SH-SY5Y (cell line): ENCODE measurements around the gene CYSLTR2.

Source experiments
- GATA2 ChIP-seq: IDR thresholded peaks from 2 replicates; pipeline ENCODE4 v1.6.1; 2011; ENCODE audit warnings: mild to moderate bottlenecking, low read depth, low read length
- GATA3 ChIP-seq: IDR thresholded peaks from 2 replicates; pipeline ENCODE4 v1.6.1; 2011; ENCODE audit warnings: low read depth, mild to moderate bottlenecking, low read length, moderate library complexity

CYSLTR2 gene

DNA sequence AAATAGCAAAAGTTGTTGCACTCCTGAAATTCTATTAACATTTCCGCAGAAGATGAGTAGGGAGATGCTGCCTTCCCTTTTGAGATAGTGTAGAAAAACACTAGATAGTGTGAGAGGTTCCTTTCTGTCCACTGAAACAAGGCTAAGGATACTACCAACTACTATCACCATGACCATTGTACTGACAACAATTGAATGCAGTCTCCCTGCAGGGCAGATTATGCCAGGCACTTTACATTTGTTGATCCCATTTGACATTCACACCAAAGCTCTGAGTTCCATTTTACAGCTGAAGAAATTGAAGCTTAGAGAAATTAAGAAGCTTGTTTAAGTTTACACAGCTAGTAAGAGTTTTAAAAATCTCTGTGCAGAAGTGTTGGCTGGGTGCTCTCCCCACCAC, 55.0 kb downstream of the CYSLTR2 start:
- TF ChIP-seq GATA3 (no peak), GATA2 (no peak)

DNA sequence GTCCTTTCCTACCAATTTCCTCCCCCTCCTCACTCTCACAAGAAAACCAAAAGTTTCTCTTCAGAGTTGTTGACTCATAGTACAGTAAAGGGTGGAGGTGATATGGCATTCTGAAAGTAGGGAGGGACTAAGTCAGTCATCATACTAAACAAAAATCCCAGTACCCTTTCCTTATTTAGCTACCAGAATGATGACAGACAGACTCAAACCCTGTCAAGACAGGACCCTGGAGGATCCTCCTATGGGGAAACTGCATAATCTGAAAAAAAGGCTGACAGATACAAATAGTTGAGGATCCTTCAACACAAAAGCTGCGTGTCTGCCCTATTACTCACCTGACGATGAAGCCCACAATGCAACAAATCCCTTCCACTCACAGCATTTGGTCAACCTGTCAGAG, 55.5 kb downstream of the CYSLTR2 start:
- TF ChIP-seq GATA2: no peak
- no peak for TF ChIP-seq GATA3

DNA sequence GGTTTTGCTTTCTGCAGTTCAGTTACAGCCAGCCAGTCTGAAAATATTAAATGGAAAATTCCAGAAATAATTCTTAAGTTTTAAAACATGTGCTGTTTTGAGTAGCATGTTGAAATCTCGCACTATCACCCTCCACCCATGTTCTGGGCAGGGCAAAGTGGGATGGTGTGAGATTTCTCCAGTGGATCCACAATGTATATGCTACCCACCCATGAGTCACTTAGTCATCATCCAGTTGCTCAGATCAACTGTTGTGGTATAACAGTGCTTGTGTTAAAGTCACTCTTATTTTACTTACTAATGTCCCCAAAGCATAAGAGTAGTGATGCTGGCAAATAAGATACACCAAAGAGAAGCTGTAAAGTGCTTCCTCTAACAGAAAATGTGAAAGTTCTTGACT, 56.4 kb downstream of the CYSLTR2 start:
- no peak for TF ChIP-seq GATA3
- no peak for TF ChIP-seq GATA2

DNA sequence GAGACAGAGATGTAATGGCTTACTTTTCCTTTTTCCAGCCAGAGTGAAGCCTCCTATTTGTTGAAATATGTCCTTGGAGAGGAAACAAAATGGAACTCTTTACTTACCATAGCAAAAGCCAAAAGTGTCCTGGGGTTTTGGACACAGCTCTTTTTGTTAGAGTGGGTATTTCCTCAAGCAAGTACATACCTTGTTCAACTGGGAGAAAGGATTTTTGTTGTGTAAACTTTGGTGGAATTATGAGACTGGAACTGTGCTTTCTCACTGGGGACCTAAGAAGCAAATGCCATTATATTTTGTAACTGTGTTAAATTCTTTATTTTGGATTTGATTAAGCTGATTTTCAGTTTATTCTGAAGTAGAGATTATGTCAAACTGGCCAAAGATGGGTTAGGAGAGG, 58.4 kb downstream of the CYSLTR2 start:
- TF ChIP-seq GATA2: no peak
- no peak for TF ChIP-seq GATA3

DNA sequence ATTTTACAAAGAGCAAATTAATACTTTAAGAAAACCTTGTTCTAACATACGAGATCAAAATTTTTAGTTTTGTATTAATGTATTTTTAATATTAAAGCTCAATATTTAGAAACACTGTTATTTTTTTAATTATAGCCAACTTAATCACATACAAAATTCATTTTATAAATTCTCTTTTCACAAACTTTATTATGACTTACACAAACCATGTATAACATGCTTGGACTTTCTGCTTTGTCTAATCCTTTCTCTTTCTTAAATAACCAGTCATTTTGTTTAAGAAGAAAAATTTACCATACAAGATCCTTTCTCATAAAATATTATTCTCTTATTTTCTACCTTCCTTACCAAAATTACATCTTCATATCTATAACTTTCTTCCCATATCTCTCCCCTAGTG, 62.2 kb downstream of the CYSLTR2 start:
- TF ChIP-seq GATA2 (no peak), GATA3 (no peak)

DNA sequence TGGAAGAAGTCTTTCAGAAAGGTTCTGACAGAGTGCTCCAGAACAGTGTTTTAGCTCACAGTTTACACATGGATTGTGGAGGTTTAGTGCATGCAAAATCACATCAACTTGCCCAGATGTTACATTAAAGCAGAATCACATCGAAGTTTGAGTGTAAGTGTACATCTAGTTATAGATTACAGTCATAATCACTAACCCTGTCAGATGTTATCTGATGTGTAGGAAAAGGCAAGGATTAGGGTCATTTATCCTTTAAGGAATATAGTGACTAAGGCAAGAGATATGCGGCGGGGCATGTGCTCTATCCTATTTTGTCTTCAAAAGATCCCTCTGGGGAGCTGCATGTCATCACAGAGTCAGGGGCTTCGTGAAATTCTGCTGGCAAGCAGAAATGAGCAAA, 66.9 kb downstream of the CYSLTR2 start:
- no peak for TF ChIP-seq GATA2
- TF ChIP-seq GATA3: no peak

DNA sequence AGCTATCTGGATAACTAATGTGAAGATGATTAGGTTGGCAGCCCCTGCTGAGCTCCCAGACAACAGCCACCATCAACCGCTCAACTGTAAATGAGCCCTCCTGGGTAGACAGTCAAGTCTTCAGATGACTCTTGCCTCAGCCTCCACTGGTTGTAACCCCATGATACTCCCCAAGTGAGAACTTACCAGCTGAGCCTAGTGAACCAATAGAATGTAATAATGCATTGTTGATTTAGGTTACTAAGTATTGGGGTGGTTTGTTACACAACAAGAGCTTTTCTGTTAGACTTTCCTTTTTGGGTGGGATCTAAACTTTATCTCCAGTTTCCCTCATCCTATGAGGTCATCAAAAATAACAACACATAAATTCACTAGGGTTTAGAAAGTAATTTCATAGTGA, 69.4 kb downstream of the CYSLTR2 start:
- TF ChIP-seq GATA2 (no peak), GATA3 (no peak)

DNA sequence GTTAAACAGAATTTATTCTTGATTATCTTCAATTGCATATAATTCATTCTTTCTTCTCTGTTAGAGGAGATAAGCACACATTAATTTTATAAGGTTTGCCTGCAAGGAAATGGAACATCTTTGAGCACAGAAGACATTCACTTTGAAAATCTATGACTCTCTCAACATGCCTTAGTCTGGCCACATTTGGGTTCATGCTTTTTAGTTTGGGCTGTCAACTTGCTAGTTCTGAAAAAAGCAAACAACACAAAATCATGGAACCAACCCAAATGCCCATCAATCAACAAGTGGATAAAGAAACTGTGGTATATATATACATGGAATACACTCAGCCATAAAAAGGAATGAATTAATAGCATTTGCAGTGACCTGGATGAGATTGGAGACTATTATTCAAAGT, 71.5 kb downstream of the CYSLTR2 start:
- TF ChIP-seq GATA3 (no peak), GATA2 (no peak)

DNA sequence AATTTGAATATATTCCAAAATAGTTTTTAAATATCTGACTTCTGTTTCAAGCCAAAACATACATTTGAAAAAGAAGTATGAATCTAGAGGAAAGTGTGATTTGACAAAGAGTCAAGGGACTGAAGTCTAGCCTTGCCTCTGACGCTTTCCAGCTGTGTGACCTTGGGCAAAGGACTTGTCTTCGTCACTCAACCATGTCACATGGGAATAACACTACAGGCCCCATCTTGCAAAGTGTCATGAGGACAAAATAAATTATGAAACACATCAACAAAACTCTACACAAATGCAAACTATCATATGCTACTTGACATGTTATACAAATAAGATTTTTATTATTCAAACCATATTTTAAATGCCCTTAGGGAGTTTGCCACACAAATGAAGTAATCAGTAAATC, 73.0 kb downstream of the CYSLTR2 start:
- TF ChIP-seq GATA3: no peak
- no peak for TF ChIP-seq GATA2

DNA sequence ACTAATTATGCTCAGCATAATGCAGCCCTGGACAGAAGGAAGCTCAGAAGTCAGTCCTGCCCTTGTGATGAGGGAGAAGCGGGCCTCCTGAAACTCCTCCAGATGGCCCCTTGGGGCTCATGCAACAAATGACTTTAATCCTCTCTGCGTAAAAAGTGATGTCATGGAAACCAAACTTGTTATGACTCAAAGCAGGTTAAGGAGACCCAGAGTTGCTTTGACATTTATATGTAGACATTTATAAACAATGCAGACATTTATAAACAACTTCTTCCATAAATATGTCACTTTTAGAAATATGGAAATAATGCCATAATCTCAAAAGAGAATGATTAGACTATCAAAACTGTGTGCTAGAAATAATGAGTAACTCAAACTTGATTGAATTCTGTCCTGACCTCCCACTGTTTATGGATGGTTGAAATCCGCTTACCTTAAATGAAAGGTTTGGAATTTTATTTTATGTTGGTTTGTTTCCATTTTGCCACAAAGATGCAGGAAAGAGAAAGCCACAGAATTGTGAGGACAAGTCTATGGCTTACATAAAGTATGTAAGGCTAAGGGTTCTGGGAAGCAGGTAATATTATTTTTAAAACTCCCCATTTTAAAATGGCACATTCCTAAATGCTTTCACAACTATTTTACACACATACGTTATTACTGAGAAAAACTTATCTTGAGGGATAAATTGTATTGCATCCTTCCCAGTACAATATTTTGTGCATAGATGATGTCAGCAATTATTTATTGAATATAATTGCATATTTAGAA, 73.7 kb downstream of the CYSLTR2 start:
- no peak for TF ChIP-seq GATA3
- no peak for TF ChIP-seq GATA2

DNA sequence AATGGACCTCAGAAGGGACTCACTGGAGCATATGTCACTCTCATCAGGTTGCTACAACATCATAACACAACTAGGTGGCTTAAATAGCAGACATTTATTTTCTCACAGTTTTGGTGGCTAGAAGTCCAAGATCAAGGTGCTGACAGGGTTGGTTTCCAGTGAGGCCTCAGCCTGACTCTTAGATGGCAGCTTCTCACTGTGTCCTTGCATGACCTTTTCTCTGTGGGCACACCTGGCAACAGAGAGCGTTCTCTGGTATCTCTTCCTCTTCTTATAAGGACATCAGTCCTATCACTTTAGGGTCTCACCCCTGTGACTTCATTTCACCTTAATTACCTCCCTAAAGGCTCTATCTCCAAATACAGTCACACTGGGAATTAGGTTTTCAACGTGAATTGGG, 74.5 kb downstream of the CYSLTR2 start:
- TF ChIP-seq GATA2 (no peak), GATA3 (no peak)

DNA sequence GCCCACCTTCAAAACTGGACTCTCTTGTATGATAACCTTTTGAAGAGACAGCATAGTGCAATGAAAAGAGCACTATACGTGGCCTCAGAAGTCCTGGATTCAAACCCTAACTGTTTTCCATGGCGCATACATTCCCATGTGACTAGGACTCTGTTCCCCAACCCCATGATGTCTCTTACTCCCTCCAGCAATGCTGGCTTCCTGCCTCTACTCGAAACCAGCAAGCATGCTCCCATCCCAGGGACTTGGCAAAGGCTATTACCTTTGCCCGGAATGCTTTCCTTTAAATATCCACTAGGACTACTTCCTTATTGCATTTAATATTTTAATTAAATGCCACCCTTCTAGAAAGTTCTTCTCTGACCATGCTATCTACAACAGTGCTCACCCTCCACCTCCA, 75.1 kb downstream of the CYSLTR2 start:
- TF ChIP-seq GATA3 (no peak), GATA2 (no peak)

DNA sequence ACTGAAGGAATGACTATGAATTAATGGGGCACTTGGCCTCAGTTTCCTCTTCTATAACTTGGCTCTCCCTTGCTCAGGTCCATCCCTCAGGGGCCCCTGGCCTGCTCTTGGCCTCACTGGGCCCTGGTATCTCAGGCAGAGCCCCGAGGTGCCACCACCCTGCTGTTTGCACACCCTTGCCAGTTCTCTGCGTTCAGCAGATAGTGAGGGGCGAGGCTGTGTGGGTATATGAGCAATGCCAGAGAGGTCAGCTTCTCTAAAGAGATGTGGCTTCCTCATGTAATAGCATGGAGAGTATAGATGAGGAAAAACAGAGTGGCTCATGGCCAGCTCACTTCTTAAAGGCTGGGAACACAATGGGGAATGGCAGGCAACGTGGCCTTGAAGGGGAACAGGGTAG, 76.1 kb downstream of the CYSLTR2 start:
- TF ChIP-seq GATA2: no peak
- TF ChIP-seq GATA3: no peak

DNA sequence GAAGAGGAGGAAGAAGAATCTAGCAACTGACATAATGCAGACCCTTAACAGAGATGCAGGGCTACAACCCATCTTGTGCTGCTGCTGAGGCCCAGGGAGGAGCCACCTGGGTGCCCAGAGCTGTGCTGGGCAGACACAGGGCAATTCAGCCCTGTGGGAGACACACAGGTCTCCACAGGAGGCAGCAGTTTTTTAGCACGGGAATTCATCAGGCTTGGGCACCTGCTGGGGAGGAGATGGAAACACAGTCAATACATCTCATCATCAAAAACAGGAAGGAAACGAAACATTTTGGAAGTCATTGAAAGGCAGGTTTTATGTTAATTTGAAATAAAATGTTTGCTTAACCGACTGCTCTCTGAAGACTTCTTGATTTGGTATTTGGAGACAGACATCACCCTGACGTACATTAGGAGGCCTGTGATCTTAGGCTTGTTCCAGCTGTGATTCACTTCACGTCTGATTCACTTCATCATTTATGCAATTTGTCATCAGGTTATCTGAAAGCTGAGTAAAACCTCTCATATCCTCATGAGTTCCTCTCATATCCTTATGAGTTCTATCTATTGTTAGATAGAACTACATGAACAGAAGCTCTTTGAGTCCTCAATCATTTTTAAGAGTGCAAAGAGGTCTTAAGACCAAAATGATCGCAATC, 77.4 kb downstream of the CYSLTR2 start:
- TF ChIP-seq GATA2: no peak
- no peak for TF ChIP-seq GATA3

DNA sequence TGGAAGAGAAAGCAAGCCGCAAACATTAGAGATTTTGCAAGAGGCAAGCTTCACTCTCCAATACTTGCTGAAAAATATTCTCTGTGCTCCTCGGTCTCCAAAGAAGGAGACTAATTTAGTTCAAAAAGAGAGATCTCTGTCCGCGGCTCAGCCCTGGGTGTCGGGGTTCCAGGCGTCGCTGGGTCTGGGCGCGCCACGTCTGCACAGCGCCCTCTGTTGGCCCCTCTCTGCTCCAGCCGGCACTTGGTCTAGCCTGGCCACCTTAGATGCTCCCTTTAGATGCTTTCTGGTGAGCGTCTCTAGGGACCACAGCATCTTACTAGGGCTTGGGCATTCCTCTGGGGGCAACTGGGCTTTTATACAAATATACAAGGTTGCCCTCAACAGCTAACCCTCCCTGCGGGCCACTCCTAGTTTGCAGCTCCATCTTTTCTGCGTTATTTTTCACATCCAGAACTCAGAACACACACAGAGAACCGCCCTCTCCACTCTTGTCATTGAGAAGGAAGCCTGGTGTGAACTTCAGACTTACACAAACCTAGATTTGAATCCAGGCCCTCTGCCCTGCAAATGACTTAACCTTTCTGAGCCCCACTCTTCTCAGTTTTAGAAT, 78.3 kb downstream of the CYSLTR2 start:
- TF ChIP-seq GATA3: no peak

DNA sequence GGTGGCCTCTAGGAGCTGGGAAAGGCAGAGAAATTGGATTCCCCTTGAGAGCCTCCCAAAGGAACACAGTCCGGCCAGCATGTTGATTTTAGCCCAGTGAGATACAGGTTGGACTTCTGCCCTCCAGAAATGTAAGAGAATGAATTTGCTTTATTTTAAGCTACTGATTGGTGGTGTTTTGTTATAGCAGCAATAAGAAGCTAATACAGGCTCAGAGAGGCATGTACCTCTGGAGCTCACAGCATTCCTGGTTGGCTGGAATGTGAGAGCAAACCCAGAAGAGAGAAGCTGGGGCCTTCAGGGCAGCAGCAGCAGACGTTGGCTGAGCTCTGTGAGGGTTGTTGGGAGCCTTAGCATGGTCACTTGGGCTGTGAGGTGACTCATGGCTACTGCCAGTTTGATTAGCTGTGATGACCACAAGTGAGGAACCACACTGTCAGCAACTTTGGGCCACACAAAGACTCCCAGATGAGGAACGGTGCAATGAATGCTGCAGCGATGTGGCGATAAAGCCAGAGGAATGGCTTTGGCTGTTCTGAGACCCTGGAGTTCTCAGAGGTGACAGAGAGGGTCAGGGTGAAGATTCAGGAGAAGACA, 80.1 kb downstream of the CYSLTR2 start:
- no peak for TF ChIP-seq GATA3
- TF ChIP-seq GATA2: no peak
